Measurements from ENCODE around the gene CARD9.

DNA sequence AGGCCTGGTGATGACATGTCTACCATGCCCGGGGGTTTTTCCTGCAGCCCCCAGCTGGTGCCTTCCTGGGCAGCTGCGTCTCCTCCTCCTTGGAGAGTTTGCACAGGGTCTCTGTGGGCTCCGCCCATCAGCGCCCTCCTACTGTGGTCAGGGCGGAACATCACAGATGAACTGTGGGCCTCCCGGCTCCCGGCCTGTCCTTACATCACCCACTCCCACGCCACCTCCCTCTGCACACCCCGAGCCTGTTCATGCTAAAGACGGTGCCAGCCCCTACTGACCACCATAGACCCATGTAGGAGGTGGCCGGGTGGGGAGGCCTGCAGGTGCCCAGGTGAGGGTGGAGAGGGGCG is 33.5 kb downstream of the CARD9 start:
- TF ChIP-seq RFX5 (IDR thresholded peaks at IDR 0.05; ENCODE audit: low read length) (no peak), NFIC (IDR thresholded peaks at IDR 0.05; ENCODE audit: borderline replicate concordance) (no peak), YY1 (IDR thresholded peaks at IDR 0.05; ENCODE audit: low read depth) (no peak), EP300 (IDR thresholded peaks at IDR 0.05; ENCODE audit: borderline replicate concordance in 1 of 2, low read depth in 1 of 2, low read length in 1 of 2) (no peak), RAD21 (IDR thresholded peaks at IDR 0.05; ENCODE audit: low read length) (no peak), POLR2AphosphoS5 (IDR thresholded peaks at IDR 0.05; ENCODE audit: low read depth, low read length) (no peak), TCF12 (IDR thresholded peaks at IDR 0.05) (no peak), FOXM1 (IDR thresholded peaks at IDR 0.05; ENCODE audit: low read depth) (no peak)
- TF ChIP-seq, protein P1, sequence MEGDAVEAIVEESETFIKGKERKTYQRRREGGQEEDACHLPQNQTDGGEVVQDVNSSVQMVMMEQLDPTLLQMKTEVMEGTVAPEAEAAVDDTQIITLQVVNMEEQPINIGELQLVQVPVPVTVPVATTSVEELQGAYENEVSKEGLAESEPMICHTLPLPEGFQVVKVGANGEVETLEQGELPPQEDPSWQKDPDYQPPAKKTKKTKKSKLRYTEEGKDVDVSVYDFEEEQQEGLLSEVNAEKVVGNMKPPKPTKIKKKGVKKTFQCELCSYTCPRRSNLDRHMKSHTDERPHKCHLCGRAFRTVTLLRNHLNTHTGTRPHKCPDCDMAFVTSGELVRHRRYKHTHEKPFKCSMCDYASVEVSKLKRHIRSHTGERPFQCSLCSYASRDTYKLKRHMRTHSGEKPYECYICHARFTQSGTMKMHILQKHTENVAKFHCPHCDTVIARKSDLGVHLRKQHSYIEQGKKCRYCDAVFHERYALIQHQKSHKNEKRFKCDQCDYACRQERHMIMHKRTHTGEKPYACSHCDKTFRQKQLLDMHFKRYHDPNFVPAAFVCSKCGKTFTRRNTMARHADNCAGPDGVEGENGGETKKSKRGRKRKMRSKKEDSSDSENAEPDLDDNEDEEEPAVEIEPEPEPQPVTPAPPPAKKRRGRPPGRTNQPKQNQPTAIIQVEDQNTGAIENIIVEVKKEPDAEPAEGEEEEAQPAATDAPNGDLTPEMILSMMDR (IDR thresholded peaks at IDR 0.05), result no peak
- TF ChIP-seq, protein P2, sequence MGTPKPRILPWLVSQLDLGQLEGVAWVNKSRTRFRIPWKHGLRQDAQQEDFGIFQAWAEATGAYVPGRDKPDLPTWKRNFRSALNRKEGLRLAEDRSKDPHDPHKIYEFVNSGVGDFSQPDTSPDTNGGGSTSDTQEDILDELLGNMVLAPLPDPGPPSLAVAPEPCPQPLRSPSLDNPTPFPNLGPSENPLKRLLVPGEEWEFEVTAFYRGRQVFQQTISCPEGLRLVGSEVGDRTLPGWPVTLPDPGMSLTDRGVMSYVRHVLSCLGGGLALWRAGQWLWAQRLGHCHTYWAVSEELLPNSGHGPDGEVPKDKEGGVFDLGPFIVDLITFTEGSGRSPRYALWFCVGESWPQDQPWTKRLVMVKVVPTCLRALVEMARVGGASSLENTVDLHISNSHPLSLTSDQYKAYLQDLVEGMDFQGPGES (IDR thresholded peaks at IDR 0.05; ENCODE audit: low read depth, low read length), result no peak

Measured in SK-N-SH (cell line).